Endothelial cell of umbilical vein (primary cell): ENCODE data around the gene C1QC. TPM values are rescaled to one million over a fixed set of nuclear protein-coding genes. Genes with fewer than 3 reads are reported as not detected.

Experiments
- BruUV-seq: library from RNA; stranded (reverse); fragments of 400-500 nt; replicated peaks from 2 replicates; lab custom pipeline; 2021; lab: Mats Ljungman, UMichigan
- CTCF ChIA-PET: fragments of 300-600, 350-600 bp; sonication (Branson Sonifier 250); formaldehyde crosslinking; loops from one replicate; lab custom pipeline; 2021; ENCODE audit warnings: antibody characterized with exemption, inconsistent platforms; lab: Charles Lee
- POLR2A ChIA-PET: fragments of 300-600, 350-600 bp; sonication (Branson Sonifier 250); formaldehyde crosslinking; loops from one replicate; lab custom pipeline; 2021; ENCODE audit warnings: antibody characterized with exemption, inconsistent platforms; lab: Charles Lee
- DNase-seq: peaks from one replicate; pipeline ENCODE4 v3.0.0-alpha.2; 2011; ENCODE audit warnings: low read depth, low spot score
- FAIRE-seq: peaks from 2 replicates; lab custom pipeline; 2011; peaks lifted over from hg19 to GRCh38; lab: Jason Lieb, UNC
- H2AFZ ChIP-seq: 2 replicates; pipeline ENCODE4 v1.6.0; 2012; ENCODE audit warnings: low read depth, low read length, control low read depth, inconsistent platforms
- H3K27ac ChIP-seq: 2 replicates; pipeline ENCODE4 v1.5.1; 2011; ENCODE audit warnings: low read depth, mild to moderate bottlenecking, control low read depth, low read length, moderate library complexity; ENCODE audit not compliant: insufficient read depth
- H3K27me3 ChIP-seq, 2 experiments: 2 replicates each; pipeline versions ENCODE4 v1.6.0 to v1.6.1; 2011; ENCODE audit warnings: low read length in 2 of 2, mixed read lengths in 1 of 2; ENCODE audit not compliant: control insufficient read depth in 2 of 2, insufficient read depth in 2 of 2
- H3K36me3 ChIP-seq, 2 experiments: 2 replicates in 1 of 2; 3 replicates in 1 of 2; pipeline ENCODE4 v1.5.1; 2011; ENCODE audit warnings: low read length in 2 of 2, mild to moderate bottlenecking in 1 of 2, moderate library complexity in 1 of 2; ENCODE audit not compliant: control insufficient read depth in 2 of 2, insufficient read depth in 2 of 2; ENCODE audit errors: extremely low read depth in 1 of 2
- H3K4me1 ChIP-seq: 3 replicates; pipeline ENCODE4 v1.5.1; 2011; ENCODE audit warnings: mild to moderate bottlenecking, low read length; ENCODE audit not compliant: control insufficient read depth, insufficient read depth; ENCODE audit errors: extremely low read depth
- H3K4me2 ChIP-seq: 2 replicates; pipeline ENCODE4 v1.6.1; 2011; ENCODE audit warnings: low read length, control low read depth, mixed read lengths; ENCODE audit not compliant: insufficient read depth
- H3K4me3 ChIP-seq, 3 experiments: fragments of 200-600 bp in 1 of 3; sonication (generic), shearing (Covaris generic) in 1 of 3; replicated peaks in 1 of 3; 2 replicates each; pipeline ENCODE4 v1.5.1; 2011 to 2016; ENCODE audit warnings: control low read depth in 3 of 3, low read length in 3 of 3, mild to moderate bottlenecking in 2 of 3, inconsistent platforms in 1 of 3, low read depth in 1 of 3, moderate library complexity in 1 of 3; ENCODE audit not compliant: insufficient read depth in 1 of 3
- H3K79me2 ChIP-seq: 2 replicates; pipeline ENCODE4 v1.6.0; 2012; ENCODE audit warnings: low read length, inconsistent platforms; ENCODE audit not compliant: control insufficient read depth, insufficient read depth
- H3K9ac ChIP-seq: replicated peaks from 2 replicates; pipeline ENCODE3; 2011; ENCODE audit warnings: low read length, control low read depth; ENCODE audit not compliant: insufficient read depth; ENCODE audit errors: extremely low read depth
- H3K9me1 ChIP-seq: replicated peaks from 3 replicates; pipeline ENCODE4 v1.6.0; 2011; ENCODE audit warnings: mild to moderate bottlenecking, low read length; ENCODE audit not compliant: control insufficient read depth, insufficient read depth; ENCODE audit errors: extremely low read depth
- H3K9me3 ChIP-seq: replicated peaks from 2 replicates; pipeline ENCODE4 v1.5.1; 2012; ENCODE audit warnings: low read length, inconsistent platforms; ENCODE audit not compliant: control insufficient read depth, insufficient read depth
- H4K20me1 ChIP-seq: replicated peaks from 2 replicates; pipeline ENCODE3; 2011; ENCODE audit warnings: mild to moderate bottlenecking, low read length; ENCODE audit not compliant: control insufficient read depth, insufficient read depth; ENCODE audit errors: extremely low read depth
- CTCF ChIP-seq, 2 donors: IDR thresholded peaks; 1 replicate in 1 of 2; 2 replicates in 1 of 2; pipeline ENCODE4 v1.5.1; 2011; ENCODE audit warnings: low read length in 2 of 2, mild to moderate bottlenecking in 2 of 2, moderate library complexity in 2 of 2, control low read depth in 1 of 2, inconsistent platforms in 1 of 2, low read depth in 1 of 2; ENCODE audit not compliant: insufficient read depth in 1 of 2; ENCODE audit errors: extremely low read depth in 1 of 2
- EZH2 ChIP-seq: IDR thresholded peaks from 2 replicates; pipeline ENCODE4 v1.6.1; 2012; ENCODE audit warnings: borderline replicate concordance, low read depth, mild to moderate bottlenecking, moderate library complexity, low read length, inconsistent platforms; ENCODE audit not compliant: severe bottlenecking
- FOS ChIP-seq: IDR thresholded peaks from 2 replicates; pipeline ENCODE4 v1.6.1; 2011; ENCODE audit warnings: mild to moderate bottlenecking, low read length, moderate library complexity, borderline replicate concordance; ENCODE audit not compliant: insufficient read depth
- GATA2 ChIP-seq: IDR thresholded peaks from 2 replicates; pipeline ENCODE4 v1.7.0; 2011; ENCODE audit warnings: low read depth, mild to moderate bottlenecking, moderate library complexity, mixed read lengths, low read length; ENCODE audit not compliant: insufficient read length, insufficient read depth
- JUN ChIP-seq: IDR thresholded peaks from 2 replicates; pipeline ENCODE4 v1.6.1; 2011; ENCODE audit warnings: borderline replicate concordance, low read depth; ENCODE audit not compliant: insufficient read length, insufficient read depth
- MAX ChIP-seq: IDR thresholded peaks from 2 replicates; pipeline ENCODE4 v1.6.1; 2011; ENCODE audit not compliant: insufficient read depth, insufficient read length
- MYC ChIP-seq: IDR thresholded peaks from one replicate; pipeline ENCODE4 v1.6.1; 2011; ENCODE audit warnings: mild to moderate bottlenecking, low read depth, low read length
- POLR2A ChIP-seq: IDR thresholded peaks from 2 replicates; pipeline ENCODE4 v1.6.1; 2012; ENCODE audit warnings: low read depth, mild to moderate bottlenecking, control low read depth, low read length
- POLR2AphosphoS5 ChIP-seq: IDR thresholded peaks from 2 replicates; pipeline ENCODE4 v1.6.1; 2012; ENCODE audit warnings: low read depth, mild to moderate bottlenecking, control low read depth, low read length, moderate library complexity; ENCODE audit not compliant: insufficient read depth
- dilution Hi-C: fragments of 300-500 bp; cut with MboI; formaldehyde crosslinking; loops from one replicate; pipeline ENCODE4 v1.15.0; 2019; ENCODE audit warnings: low sequenced_read_pairs; ENCODE audit not compliant: extremely low pct_ligation_motif_present
- intact Hi-C: fragments of 100-400 bp; cut with micrococcal nuclease; formaldehyde crosslinking; loops from one replicate; pipeline ENCODE4 v1.10.0; 2022
- polyA plus RNA-seq, 4 experiments: library from polyadenylated mRNA; depleted of rRNA in 3 of 4; stranded (reverse) in 3 of 4; unstranded in 1 of 4; fragments of >200 nt; gene quantifications; 2 replicates each; pipeline versions ENCODE4 v1.2.1 to v1.2.3, GENCODE V29; 2011 to 2012; ENCODE audit warnings: missing spikeins in 1 of 4
- total RNA-seq: library from RNA; stranded (reverse); gene quantifications from 2 replicates; pipeline ENCODE4 v1.2.3, GENCODE V29; 2021

The C1QC gene
- total and polyA plus RNA-seq, 2 donors (not counting 3 experiments of a cell fraction or from before 2014, with no cell fraction given), result not detected

DNA sequence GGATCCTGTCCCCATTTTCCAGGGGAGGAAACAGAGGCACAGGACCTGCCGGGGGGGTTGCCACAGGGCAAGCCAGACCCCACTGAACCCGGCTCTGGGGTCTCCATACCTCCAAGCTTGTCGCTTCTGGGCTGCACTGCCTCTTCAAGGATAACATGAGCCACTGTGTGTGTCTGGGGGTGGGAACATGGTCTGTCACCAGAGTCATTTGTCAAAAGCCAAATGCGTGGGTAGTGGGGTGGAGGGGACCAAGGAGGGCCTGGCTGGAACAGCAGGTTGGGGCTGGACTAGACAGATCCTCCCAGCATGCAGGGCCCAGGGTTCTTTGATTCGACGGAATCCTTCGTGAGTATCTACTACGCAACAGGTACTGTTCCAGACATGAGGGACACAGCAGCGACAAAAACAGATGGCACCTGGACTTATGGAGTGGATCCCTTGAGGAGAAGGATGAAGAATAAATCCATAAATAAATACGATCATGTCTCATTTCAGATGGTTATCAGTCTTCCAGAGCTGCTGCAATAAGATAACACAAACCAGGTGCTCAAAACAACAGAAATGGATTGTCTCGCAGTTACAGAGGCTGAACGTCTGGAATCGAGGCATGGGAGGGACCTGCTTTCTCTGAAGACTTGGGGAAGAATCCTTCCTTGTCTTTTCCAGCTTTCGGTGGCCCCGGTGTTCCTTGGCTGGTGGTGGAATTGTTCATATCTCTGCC is 38.3 kb downstream of the C1QC start:
- no TSS peak for BruUV-seq
- dilution Hi-C loops (no loop called here), intact Hi-C loops (no loop called here)
- CTCF ChIA-PET, result interaction anchor here (2.0 kb wide), 1 partner anchor 251 kb away, joined by 4 read pairs; no protein-coding TSS in a partner anchor
- Histone ChIP-seq H4K20me1 (no peaks in the 10 kb centered on the region), H3K4me3 (no peak overlapping the region), H3K27ac (no peak overlapping the region), H3K27me3 (peaks cover 2 to 3% of the 10 kb centered on the region in 2 experiments), H3K4me2 (no peak overlapping the region), H3K4me1 (peaks cover 10% of the 10 kb centered on the region), H3K9ac (no peak overlapping the region), H3K79me2 (no peaks in the 10 kb centered on the region), H3K36me3 (no peaks in the 10 kb centered on the region), H3K9me1 (no peaks in the 10 kb centered on the region), H3K9me3 (no peaks in the 10 kb centered on the region), H2AFZ (no peak overlapping the region)
- no peak for DNase-seq
- TF ChIP-seq POLR2AphosphoS5 (no peak), FOS (no peak), MAX (no peak), GATA2 (no peak), JUN (no peak), POLR2A (no peak)
- FAIRE-seq, result no peak
- POLR2A ChIA-PET, result no interaction called here

DNA sequence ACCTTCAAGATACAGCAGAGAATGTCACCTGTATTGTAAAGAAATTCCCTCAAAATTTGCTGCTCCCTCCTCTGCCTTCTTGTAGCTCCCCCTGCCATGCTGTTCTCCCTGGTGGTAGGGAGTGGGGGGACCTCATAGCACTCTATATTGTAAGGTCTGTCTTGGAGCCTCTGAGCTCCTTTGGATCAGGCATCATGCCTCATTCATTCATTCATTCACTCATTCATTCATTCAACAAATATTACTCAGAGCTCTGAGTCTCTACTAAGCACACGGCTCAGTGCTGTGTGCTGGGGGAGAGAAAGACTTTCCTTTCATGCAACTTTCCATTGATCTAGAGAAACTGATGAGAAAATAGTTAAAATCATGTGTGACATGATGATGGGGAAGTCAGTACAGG is 40.1 kb downstream of the C1QC start:
- no peaks in the 10 kb centered on the region for H3K79me2 ChIP-seq
- no peak for FAIRE-seq
- no peak overlapping the region for H2AFZ ChIP-seq
- intact Hi-C loops (no loop called here), dilution Hi-C loops (no loop called here)
- H4K20me1 ChIP-seq, result no peaks in the 10 kb centered on the region
- CTCF ChIA-PET, result interaction anchor here (0.9 to 2.9 kb wide), 4 partner anchors 9 to 178 kb away, joined by 3 to 11 read pairs (median 6); no protein-coding TSS in a partner anchor
- no peaks in the 10 kb centered on the region for H3K9me1 ChIP-seq
- H3K27ac ChIP-seq, result no peak overlapping the region
- H3K4me2 ChIP-seq, result no peak overlapping the region
- DNase-seq, result no peak
- TF ChIP-seq MYC (no peak), JUN (no peak), EZH2 (no peak), GATA2 (no peak), MAX (no peak), POLR2AphosphoS5 (no peak), CTCF (IDR thresholded peaks at IDR 0.05; ENCODE audit: extremely low read depth in 1 of 2, insufficient read depth in 1 of 2, low read depth in 1 of 2, low read length in 2 of 2) (no peak), POLR2A (no peak), FOS (no peak)
- H3K4me1 ChIP-seq, result no peaks in the 10 kb centered on the region
- H3K9ac ChIP-seq, result no peak overlapping the region
- no TSS peak for BruUV-seq
- H3K27me3 ChIP-seq, result peaks cover 3 to 4% of the 10 kb centered on the region in 2 experiments
- H3K9me3 ChIP-seq, result no peaks in the 10 kb centered on the region
- no peak overlapping the region for H3K4me3 ChIP-seq
- POLR2A ChIA-PET, result interaction anchor here (0.7 kb wide), 1 partner anchor 15 kb away, joined by 3 read pairs; no protein-coding TSS in a partner anchor
- no peaks in the 10 kb centered on the region for H3K36me3 ChIP-seq
